HFF-Myc (cell line): ENCODE results near the gene BMP4.

Source experiments
- DNase-seq: peaks from one replicate; pipeline ENCODE4 v3.0.0-alpha.2; 2011; ENCODE audit warnings: low read depth; ENCODE audit errors: extremely low read depth
- H3K4me3 ChIP-seq: replicated peaks from 2 replicates; pipeline ENCODE4 v1.5.1; 2011; ENCODE audit warnings: low read depth, mild to moderate bottlenecking, control low read depth, low read length
- TF ChIP-seq, protein P1 (sequence below): IDR thresholded peaks from 2 replicates; pipeline ENCODE4 v1.5.1; 2012; ENCODE audit warnings: mild to moderate bottlenecking, low read depth, low read length, control low read depth; ENCODE audit errors: missing control alignments

The BMP4 gene

DNA sequence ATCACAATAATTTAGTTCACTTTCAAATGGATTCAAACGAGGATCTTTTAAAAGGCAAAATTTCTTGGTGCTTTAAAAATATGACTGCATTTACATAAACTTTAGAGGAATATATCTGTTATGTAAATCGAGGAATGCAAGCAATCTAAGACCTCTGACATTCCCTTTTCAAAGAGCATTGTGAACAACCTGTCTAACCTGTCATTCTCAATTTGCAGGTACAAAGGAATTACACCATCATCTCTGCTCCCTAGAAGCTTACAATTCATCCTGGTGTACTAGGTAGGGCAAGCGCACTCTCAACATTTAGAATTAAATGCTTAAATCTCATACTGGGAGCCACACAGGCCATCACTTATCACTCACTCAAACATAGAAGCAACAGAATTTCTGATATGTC is 35.6 kb downstream of the BMP4 start:
- TF ChIP-seq, protein P1, sequence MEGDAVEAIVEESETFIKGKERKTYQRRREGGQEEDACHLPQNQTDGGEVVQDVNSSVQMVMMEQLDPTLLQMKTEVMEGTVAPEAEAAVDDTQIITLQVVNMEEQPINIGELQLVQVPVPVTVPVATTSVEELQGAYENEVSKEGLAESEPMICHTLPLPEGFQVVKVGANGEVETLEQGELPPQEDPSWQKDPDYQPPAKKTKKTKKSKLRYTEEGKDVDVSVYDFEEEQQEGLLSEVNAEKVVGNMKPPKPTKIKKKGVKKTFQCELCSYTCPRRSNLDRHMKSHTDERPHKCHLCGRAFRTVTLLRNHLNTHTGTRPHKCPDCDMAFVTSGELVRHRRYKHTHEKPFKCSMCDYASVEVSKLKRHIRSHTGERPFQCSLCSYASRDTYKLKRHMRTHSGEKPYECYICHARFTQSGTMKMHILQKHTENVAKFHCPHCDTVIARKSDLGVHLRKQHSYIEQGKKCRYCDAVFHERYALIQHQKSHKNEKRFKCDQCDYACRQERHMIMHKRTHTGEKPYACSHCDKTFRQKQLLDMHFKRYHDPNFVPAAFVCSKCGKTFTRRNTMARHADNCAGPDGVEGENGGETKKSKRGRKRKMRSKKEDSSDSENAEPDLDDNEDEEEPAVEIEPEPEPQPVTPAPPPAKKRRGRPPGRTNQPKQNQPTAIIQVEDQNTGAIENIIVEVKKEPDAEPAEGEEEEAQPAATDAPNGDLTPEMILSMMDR: no peak
- no peak overlapping the region for H3K4me3 ChIP-seq
- DNase-seq: no peak

DNA sequence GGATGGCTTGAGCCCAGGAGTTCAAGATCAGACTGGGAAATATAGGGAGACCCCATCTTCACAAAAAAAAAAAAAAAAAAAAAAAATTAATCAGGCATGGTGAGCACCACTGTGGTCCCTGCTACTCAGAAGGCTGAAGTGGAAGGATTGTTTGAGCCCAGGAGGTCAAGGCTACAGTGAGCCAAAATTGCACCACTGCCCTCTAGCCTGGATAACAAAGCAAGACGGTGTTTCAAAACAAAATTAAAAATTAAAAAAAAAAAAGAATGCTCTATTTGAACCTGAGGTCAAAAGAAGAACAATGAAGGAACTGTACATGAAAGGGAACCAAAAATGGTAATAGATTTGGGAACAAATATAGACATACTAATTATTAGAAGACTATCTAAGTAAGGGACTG is 40.4 kb downstream of the BMP4 start:
- TF ChIP-seq, protein P1: no peak
- no peak overlapping the region for H3K4me3 ChIP-seq
- no peak for DNase-seq

DNA sequence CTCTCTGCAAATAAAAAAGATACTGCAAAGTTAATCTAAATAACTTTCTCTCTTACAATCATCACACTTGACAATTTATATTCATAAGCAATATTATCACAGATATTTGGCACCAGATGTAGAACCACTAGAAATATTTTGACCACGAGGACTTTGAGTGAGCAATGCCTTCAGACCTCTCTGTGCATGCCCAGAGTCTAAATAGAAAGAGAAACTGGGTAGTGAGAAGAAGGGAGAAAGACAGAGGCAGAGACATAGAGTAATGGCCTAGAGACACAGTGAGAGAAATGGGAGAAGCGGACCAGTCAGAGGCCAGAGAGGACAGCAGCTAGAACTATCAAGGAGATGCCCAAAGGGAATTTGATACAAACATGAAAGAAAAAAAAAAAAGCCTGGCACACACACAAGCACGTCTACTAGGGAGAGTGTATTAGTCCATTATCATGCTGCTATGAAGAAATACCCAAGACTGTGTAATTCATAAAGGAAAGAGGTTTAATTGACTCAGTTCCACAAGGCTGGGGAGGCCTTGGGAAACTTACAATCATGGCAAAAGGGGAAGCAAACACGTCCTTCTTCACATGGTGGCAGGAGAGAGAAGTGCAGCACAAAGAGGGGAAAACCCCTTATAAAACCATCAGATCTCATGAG is 41.1 kb downstream of the BMP4 start:
- no peak for DNase-seq
- TF ChIP-seq, protein P1: no peak
- H3K4me3 ChIP-seq: no peak overlapping the region

DNA sequence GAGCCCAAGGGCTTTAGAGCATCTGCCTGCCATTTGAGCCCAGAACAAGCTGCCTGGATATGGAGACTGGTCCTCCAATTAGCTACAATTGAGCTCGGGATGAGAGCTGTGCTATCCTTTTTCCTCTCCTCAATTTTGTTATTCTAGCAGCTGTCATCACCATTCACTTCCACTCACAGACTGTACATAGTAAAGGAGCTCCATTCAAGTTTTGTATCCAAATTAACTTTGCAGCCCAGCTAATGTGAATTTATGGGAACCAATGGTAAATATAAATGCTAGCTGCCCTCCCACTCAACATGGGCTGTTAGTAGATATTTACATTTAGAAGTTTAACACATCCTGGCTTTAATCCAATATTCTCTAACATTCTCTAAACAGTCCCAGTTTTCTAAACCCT is 44.6 kb downstream of the BMP4 start:
- no peak overlapping the region for H3K4me3 ChIP-seq
- no peak for DNase-seq
- TF ChIP-seq, protein P1: no peak

DNA sequence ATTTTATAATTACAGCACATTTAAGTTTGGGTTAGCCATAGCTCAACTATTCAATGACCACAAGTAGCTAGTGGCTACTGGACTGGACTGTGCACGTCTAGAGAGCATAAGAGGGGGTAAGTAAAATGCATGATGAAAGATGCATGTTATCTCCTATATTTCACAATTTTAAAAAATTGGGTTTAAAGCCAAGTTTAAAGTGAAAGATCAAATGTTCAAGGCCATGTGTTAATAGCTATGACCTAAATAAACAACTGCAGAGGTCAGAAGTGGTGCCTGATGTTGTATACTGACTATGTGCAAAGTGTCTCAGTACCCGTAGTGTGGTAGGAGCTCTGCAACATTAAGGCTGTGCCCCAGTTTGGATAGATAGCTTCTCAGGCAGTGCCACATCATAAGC is 48.2 kb downstream of the BMP4 start:
- TF ChIP-seq, protein P1: no peak
- no peak overlapping the region for H3K4me3 ChIP-seq

DNA sequence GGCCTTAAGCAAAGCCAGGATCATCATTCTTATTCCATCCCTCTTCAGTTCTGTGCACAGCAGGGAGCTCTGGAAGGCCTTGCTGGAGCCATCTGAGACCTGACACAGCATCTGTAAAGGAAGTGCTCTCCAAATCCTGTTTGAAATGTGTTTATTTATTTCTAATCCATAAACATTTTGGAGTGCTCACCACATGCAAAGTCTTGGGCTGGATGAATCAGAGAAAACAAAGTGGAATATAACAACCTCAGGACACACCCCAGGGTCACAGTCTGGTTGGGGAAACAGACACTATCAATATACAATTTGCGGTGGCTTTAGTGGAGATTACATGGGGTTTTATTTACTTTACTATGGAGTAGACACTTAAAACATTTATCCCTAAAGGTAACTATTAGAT is 54.3 kb downstream of the BMP4 start:
- H3K4me3 ChIP-seq: no peak overlapping the region
- DNase-seq: peak; percentile 75
- TF ChIP-seq, protein P1: no peak

More for the DNA sequence above, 48.2 kb downstream of the BMP4 start:
- no peak for DNase-seq

DNA sequence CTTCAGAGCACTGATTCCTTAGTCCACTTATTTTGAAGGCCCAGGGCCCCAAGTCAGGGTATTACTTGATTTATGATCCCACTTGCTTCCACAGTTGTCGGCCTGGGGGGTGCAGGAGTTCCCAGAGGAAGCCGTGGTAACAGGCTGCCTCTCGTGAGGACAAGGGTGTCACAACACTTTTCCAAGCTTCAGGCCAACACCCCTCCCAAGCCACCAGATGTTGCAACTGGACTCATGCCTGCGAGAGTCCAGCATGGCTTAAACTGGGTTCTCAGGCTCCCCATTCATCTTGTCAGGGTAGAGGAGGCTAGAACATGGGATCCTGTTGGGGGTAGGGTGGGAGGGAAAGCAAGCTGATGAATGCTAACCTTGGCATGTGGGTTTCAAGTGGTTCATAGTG is 56.1 kb downstream of the BMP4 start:
- no peak for DNase-seq
- no peak overlapping the region for H3K4me3 ChIP-seq
- TF ChIP-seq, protein P1: no peak
